HCT116 (cell line): ENCODE data around the gene BNIP5. TPM values are rescaled to one million over a fixed set of nuclear protein-coding genes. Genes with fewer than 3 reads are reported as not detected.
A peak's percentile ranks its signal among the peaks of the same experiment; 100 is the strongest.

Experiments
- ATAC-seq: fragments of 200-7000 bp; cut with Tn5 transposase; 2 replicates; pipeline ENCODE4 v1.9.1; 2020; ENCODE audit warnings: mild to moderate bottlenecking, moderate library complexity
- BruUV-seq: library from RNA; stranded (reverse); fragments of 400-500 nt; replicated peaks from 2 replicates; lab custom pipeline; 2021; lab: Mats Ljungman, UMichigan
- CTCF ChIA-PET: fragments of 300-600 bp; sonication (Branson Sonifier 250); formaldehyde crosslinking; loops from one replicate; lab custom pipeline; 2021; ENCODE audit warnings: antibody characterized with exemption; lab: Charles Lee
- POLR2A ChIA-PET: fragments of 300-600, 350-600 bp; sonication (Branson Sonifier 250); formaldehyde crosslinking; loops from one replicate; lab custom pipeline; 2021; ENCODE audit warnings: antibody characterized with exemption; lab: Charles Lee
- RAD21 ChIA-PET, 2 experiments: fragments of 300-600 bp; sonication (Branson Sonifier 250); formaldehyde crosslinking; loops; one replicate each; lab custom pipeline; 2023; ENCODE audit warnings: low total read pairs in 2 of 2; ENCODE audit not compliant: uncharacterized antibody in 2 of 2, unreplicated experiment in 2 of 2, low non-redundant PET in 1 of 2; lab: Charles Lee
- DNase-seq: peaks from one replicate; pipeline ENCODE4 v3.0.0-alpha.2; 2010; ENCODE audit warnings: low read depth, low spot score
- H2AFZ ChIP-seq: fragments of 200-600 bp; shearing (Covaris generic), sonication (generic); 2 replicates; pipeline ENCODE4 v1.6.1; 2017; ENCODE audit warnings: low read depth, mixed run types, mixed read lengths, antibody characterized with exemption, low read length; ENCODE audit not compliant: poor library complexity, severe bottlenecking
- H3K27ac ChIP-seq: 2 replicates; pipeline ENCODE4 v1.5.1; 2012; ENCODE audit warnings: low read depth, low read length
- H3K27me3 ChIP-seq: fragments of 200-600 bp; sonication (generic); 2 replicates; pipeline ENCODE4 v1.6.1; 2016; ENCODE audit warnings: mixed run types, low read length, mixed read lengths; ENCODE audit not compliant: insufficient read depth
- H3K36me3 ChIP-seq, 2 experiments: fragments of 200-500 bp in 1 of 2; fragments of 200-600 bp in 1 of 2; sonication (Bioruptor generic) in 1 of 2; sonication (generic) in 1 of 2; 2 replicates each; pipeline versions ENCODE4 v1.5.1 to v1.6.1; 2014 to 2016; ENCODE audit warnings: low read length in 2 of 2, inconsistent platforms in 1 of 2, mixed read lengths in 1 of 2, mixed run types in 1 of 2; ENCODE audit not compliant: insufficient read depth in 2 of 2, control insufficient read depth in 1 of 2
- H3K4me1 ChIP-seq, 2 experiments: fragments of 200-600 bp in 1 of 2; sonication (generic) in 1 of 2; 2 replicates each; pipeline versions ENCODE4 v1.5.1 to v1.6.1; 2012 to 2017; ENCODE audit warnings: low read length in 2 of 2, inconsistent platforms in 1 of 2, mild to moderate bottlenecking in 1 of 2, mixed read lengths in 1 of 2, mixed run types in 1 of 2, moderate library complexity in 1 of 2; ENCODE audit not compliant: insufficient read depth in 2 of 2, control insufficient read depth in 1 of 2
- H3K4me2 ChIP-seq: fragments of 200-600 bp; sonication (generic); 2 replicates; pipeline ENCODE4 v1.6.1; 2017; ENCODE audit warnings: mixed run types, low read length, mixed read lengths
- H3K4me3 ChIP-seq, 2 experiments: fragments of 200-600 bp in 1 of 2; sonication (generic) in 1 of 2; replicated peaks in 1 of 2; 2 replicates each; pipeline ENCODE4 v1.5.1; 2011 to 2016; ENCODE audit warnings: low read length in 2 of 2, control low read depth in 1 of 2, low read depth in 1 of 2, mild to moderate bottlenecking in 1 of 2, mixed read lengths in 1 of 2, mixed run types in 1 of 2
- H3K79me2 ChIP-seq: fragments of 200-600 bp; sonication (generic); 2 replicates; pipeline ENCODE4 v1.6.1; 2017; ENCODE audit warnings: mild to moderate bottlenecking, mixed run types, low read length, moderate library complexity, mixed read lengths; ENCODE audit not compliant: insufficient read depth
- H3K9ac ChIP-seq: fragments of 200-600 bp; sonication (generic); 2 replicates; pipeline ENCODE4 v1.6.1; 2016; ENCODE audit warnings: low read length, mixed read lengths
- H3K9me2 ChIP-seq: fragments of 200-600 bp; sonication (generic), shearing (Covaris generic); 2 replicates; pipeline ENCODE4 v1.6.1; 2017; ENCODE audit warnings: mixed run types, mild to moderate bottlenecking, moderate library complexity; ENCODE audit not compliant: insufficient read depth
- H3K9me3 ChIP-seq, 2 experiments: fragments of 200-500 bp in 1 of 2; fragments of 200-600 bp in 1 of 2; sonication (Bioruptor generic) in 1 of 2; sonication (generic) in 1 of 2; 2 replicates each; pipeline ENCODE4 v1.6.1; 2014 to 2017; ENCODE audit warnings: low read length in 2 of 2, mixed read lengths in 2 of 2, inconsistent platforms in 1 of 2, low read depth in 1 of 2, mild to moderate bottlenecking in 1 of 2, mixed run types in 1 of 2, moderate library complexity in 1 of 2; ENCODE audit not compliant: control insufficient read depth in 1 of 2, insufficient read depth in 1 of 2
- H4K20me1 ChIP-seq: fragments of 200-600 bp; sonication (generic), shearing (Covaris generic); 2 replicates; pipeline ENCODE4 v1.6.1; 2017; ENCODE audit warnings: mixed run types, mild to moderate bottlenecking, moderate library complexity; ENCODE audit not compliant: insufficient read depth
- ATF3 ChIP-seq: IDR thresholded peaks from 2 replicates; pipeline ENCODE4 v1.6.1; 2012
- CBX3 ChIP-seq: IDR thresholded peaks from 2 replicates; pipeline ENCODE4 v1.6.1; 2012; ENCODE audit warnings: low read depth
- CEBPB ChIP-seq: IDR thresholded peaks from 2 replicates; pipeline ENCODE4 v1.6.1; 2012; ENCODE audit warnings: low read depth
- CTCF ChIP-seq, 3 experiments: fragments of 200-600 bp in 1 of 3; sonication (generic) in 1 of 3; IDR thresholded peaks in 2 of 3; conservative IDR thresholded peaks in 1 of 3; 2 replicates each; pipeline ENCODE4 v1.5.1; 2012 to 2017; ENCODE audit warnings: low read depth in 2 of 3, low read length in 2 of 3, antibody characterized with exemption in 1 of 3, borderline replicate concordance in 1 of 3, control low read depth in 1 of 3, mild to moderate bottlenecking in 1 of 3, mixed read lengths in 1 of 3, mixed run types in 1 of 3, moderate library complexity in 1 of 3; ENCODE audit not compliant: insufficient read depth in 1 of 3
- EGR1 ChIP-seq: IDR thresholded peaks from 2 replicates; pipeline ENCODE4 v1.6.1; 2012; ENCODE audit warnings: low read depth
- ELF1 ChIP-seq: IDR thresholded peaks from 2 replicates; pipeline ENCODE4 v1.6.1; 2012; ENCODE audit warnings: low read depth, borderline replicate concordance
- EZH2 ChIP-seq: fragments of 200-600 bp; sonication (generic); IDR thresholded peaks from 2 replicates; pipeline ENCODE4 v1.6.1; 2017; ENCODE audit warnings: antibody characterized with exemption, mixed run types
- EZH2phosphoT487 ChIP-seq: fragments of 200-600 bp; IDR thresholded peaks from 2 replicates; pipeline ENCODE4 v1.6.1; 2018; ENCODE audit warnings: antibody characterized with exemption, borderline replicate concordance
- FOSL1 ChIP-seq: IDR thresholded peaks from 2 replicates; pipeline ENCODE4 v1.6.1; 2012; ENCODE audit warnings: low read depth
- JUND ChIP-seq: IDR thresholded peaks from 2 replicates; pipeline ENCODE4 v1.6.1; 2012
- MAX ChIP-seq: IDR thresholded peaks from 2 replicates; pipeline ENCODE4 v1.6.1; 2012
- POLR2A ChIP-seq: IDR thresholded peaks from 2 replicates; pipeline ENCODE4 v1.7.0; 2011; ENCODE audit warnings: borderline replicate concordance; ENCODE audit not compliant: insufficient read depth, insufficient read length; ENCODE audit errors: extremely low read depth
- RAD21 ChIP-seq: IDR thresholded peaks from 2 replicates; pipeline ENCODE4 v1.6.1; 2012; ENCODE audit warnings: low read depth, mild to moderate bottlenecking
- REST ChIP-seq: IDR thresholded peaks from 2 replicates; pipeline ENCODE4 v1.6.1; 2012; ENCODE audit warnings: low read depth
- SP1 ChIP-seq: IDR thresholded peaks from 2 replicates; pipeline ENCODE4 v1.6.1; 2012; ENCODE audit warnings: low read depth
- TCF7L2 ChIP-seq: IDR thresholded peaks from 2 replicates; pipeline ENCODE4 v1.7.0; 2011; ENCODE audit warnings: borderline replicate concordance, inconsistent platforms; ENCODE audit not compliant: insufficient read depth, insufficient read length; ENCODE audit errors: extremely low read depth
- YY1 ChIP-seq: IDR thresholded peaks from 2 replicates; pipeline ENCODE4 v1.6.1; 2011; ENCODE audit warnings: low read length, low read depth, moderate library complexity, mild to moderate bottlenecking; ENCODE audit not compliant: insufficient replicate concordance; ENCODE audit errors: extremely low read depth
- ZBTB33 ChIP-seq: IDR thresholded peaks from 2 replicates; pipeline ENCODE4 v1.6.1; 2011; ENCODE audit warnings: mild to moderate bottlenecking, low read length, moderate library complexity; ENCODE audit not compliant: insufficient replicate concordance; ENCODE audit errors: extremely low read depth
- ZNF274 ChIP-seq: fragments of 200-500 bp; sonication (Bioruptor generic); IDR thresholded peaks from 2 replicates; pipeline ENCODE4 v1.6.1; 2014; ENCODE audit warnings: mild to moderate bottlenecking, low read depth, low read length, inconsistent platforms
- intact Hi-C: fragments of 100-400 bp; cut with micrococcal nuclease; formaldehyde crosslinking; loops from 2 replicates; pipeline ENCODE4 v1.10.0; 2022
- total RNA-seq: library from RNA; stranded (reverse); gene quantifications from one replicate; pipeline ENCODE4 v1.2.1, GENCODE V29; 2021; ENCODE audit not compliant: unreplicated experiment

The BNIP5 gene
- total RNA-seq, 1 experiment from 2014 or later: not detected

GRCh38 chr6:36314221-36315014 lies 22.3 kb downstream of the BNIP5 start:
- no peaks in the 10 kb centered on the region for H3K36me3 ChIP-seq
- no peak overlapping the region for H3K4me3 ChIP-seq
- peak overlapping the region; percentile 37 for H3K4me2 ChIP-seq
- H3K9me2 ChIP-seq: no peaks in the 10 kb centered on the region
- peak; percentile 12 for DNase-seq
- BruUV-seq: no TSS peak
- no peaks in the 10 kb centered on the region for H4K20me1 ChIP-seq
- intact Hi-C loops: no loop called here
- no peaks in the 10 kb centered on the region for H3K27me3 ChIP-seq
- H3K79me2 ChIP-seq: no peaks in the 10 kb centered on the region
- H3K9ac ChIP-seq: no peak overlapping the region
- CTCF ChIA-PET: interaction anchor here (1.3 kb wide), 1 partner anchor 12 kb away, joined by 8 read pairs; no protein-coding TSS in a partner anchor
- RAD21 ChIA-PET: no interaction called here
- H3K4me1 ChIP-seq: peaks cover 5 to 16% of the 10 kb centered on the region in 2 experiments
- TF ChIP-seq ELF1 (no peak), REST (no peak), TCF7L2 (no peak), RAD21 (no peak), CBX3 (no peak), EZH2 (no peak), FOSL1 (no peak), EZH2phosphoT487 (no peak), ATF3 (no peak), POLR2A (no peak), SP1 (no peak), ZNF274 (no peak), CEBPB (no peak), CTCF (IDR thresholded peaks at IDR 0.05 in 2 of 3, conservative IDR thresholded peaks at IDR 0.05 in 1 of 3; ENCODE audit: borderline replicate concordance in 1 of 3, insufficient read depth in 1 of 3, low read depth in 2 of 3, low read length in 2 of 3) (no peak), ZBTB33 (no peak), YY1 (no peak), JUND (no peak), MAX (no peak), EGR1 (no peak)
- ATAC-seq: peak; percentile 74
- H3K27ac ChIP-seq: no peak overlapping the region
- H2AFZ ChIP-seq: peak overlapping the region; percentile 24
- peaks cover 0 to 4% of the 10 kb centered on the region in 2 experiments; a peak in 1 of 4 replicates for H3K9me3 ChIP-seq
- POLR2A ChIA-PET: no interaction called here
